GM12872 (cell line): ENCODE measurements around the gene RAD52.

ENCODE experiments used
- TF ChIP-seq, protein P1 (sequence below): IDR thresholded peaks from 3 replicates; pipeline ENCODE4 v1.5.1; 2011; ENCODE audit warnings: low read depth, mild to moderate bottlenecking, low read length, moderate library complexity; ENCODE audit not compliant: insufficient read depth

The RAD52 gene

DNA sequence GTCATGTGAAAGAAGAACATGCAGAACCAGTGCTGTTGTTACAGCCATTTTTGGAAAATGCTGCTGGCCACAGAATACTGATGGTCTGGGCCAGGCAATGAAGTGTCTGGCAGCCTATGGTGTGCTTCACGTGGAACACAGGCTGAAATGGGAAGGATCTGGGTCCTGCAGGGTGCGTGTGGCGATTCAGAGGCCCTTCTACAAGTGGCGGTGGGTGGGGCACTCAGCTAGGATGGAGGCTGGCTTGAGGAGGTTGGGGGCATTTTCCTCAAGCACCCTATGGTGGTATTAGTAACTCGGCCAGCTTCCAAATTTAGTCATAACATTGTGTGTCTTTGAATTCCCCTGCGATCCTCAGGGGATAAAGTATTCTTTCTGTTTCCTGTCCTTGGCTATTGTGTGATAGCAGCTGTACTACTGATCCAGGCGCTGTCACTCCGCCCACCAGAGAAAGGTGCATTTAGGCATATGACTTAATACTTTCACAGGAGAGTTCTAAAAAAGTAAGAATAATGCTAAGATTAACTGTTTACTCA is 9.2 kb upstream of the RAD52 start:
- TF ChIP-seq, protein P1, sequence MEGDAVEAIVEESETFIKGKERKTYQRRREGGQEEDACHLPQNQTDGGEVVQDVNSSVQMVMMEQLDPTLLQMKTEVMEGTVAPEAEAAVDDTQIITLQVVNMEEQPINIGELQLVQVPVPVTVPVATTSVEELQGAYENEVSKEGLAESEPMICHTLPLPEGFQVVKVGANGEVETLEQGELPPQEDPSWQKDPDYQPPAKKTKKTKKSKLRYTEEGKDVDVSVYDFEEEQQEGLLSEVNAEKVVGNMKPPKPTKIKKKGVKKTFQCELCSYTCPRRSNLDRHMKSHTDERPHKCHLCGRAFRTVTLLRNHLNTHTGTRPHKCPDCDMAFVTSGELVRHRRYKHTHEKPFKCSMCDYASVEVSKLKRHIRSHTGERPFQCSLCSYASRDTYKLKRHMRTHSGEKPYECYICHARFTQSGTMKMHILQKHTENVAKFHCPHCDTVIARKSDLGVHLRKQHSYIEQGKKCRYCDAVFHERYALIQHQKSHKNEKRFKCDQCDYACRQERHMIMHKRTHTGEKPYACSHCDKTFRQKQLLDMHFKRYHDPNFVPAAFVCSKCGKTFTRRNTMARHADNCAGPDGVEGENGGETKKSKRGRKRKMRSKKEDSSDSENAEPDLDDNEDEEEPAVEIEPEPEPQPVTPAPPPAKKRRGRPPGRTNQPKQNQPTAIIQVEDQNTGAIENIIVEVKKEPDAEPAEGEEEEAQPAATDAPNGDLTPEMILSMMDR = no peak

DNA sequence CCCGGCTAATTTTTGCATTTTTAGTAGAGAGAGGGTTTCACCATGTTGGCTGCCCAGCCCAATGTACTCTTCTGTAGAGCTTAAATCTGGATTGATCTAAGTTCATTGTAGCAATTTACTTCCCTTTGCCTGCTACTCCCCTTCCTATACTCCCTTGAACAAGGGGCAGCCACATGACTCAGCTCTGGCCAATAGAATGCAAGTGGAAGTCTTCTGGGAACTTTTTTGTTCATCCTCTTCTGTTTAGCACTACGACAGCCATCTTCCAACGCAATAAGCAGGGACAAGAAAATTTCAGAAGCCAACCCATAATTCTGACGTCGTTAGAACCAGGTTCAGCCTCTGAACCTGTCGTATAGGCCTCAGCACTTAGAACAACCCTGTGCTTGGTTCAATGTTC is 6.4 kb upstream of the RAD52 start:
- TF ChIP-seq, protein P1 = no peak

DNA sequence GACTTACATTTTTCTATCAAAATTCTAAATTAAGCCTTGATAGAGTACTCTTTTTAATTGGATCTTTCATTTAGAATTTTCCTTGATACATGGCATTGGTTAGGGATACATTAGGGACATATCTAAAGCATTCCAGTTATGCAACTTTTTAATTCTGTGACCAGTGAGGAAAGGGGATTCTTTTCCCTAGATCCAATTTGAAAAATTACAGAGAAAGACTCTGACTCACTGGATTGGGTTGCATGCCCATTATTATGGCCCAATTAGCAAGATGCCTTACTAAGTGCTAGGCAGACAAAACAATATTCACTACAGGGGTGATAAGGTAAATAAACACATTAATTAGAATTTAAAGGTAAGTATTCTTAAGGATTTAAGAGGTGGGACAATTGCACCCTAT is 5.2 kb upstream of the RAD52 start:
- TF ChIP-seq, protein P1 = no peak

DNA sequence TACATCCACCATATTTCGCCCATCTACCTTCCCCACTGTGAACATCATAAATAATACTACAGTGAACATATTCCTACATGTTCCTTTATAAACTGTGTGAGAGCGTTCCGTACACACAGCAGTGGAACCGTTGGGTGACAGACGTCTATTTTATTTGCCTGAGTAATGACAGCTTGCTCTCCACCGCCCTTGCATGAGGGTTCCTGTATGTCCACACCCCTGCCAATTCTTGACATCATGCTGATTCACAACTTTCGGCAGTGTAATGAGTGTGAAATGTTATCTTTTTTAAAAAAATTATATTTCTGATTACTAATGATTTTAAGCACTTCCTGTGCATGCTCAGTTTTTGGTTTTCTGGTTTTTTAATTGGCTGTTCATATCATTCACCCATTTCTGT is 4.3 kb upstream of the RAD52 start:
- TF ChIP-seq, protein P1 = no peak

DNA sequence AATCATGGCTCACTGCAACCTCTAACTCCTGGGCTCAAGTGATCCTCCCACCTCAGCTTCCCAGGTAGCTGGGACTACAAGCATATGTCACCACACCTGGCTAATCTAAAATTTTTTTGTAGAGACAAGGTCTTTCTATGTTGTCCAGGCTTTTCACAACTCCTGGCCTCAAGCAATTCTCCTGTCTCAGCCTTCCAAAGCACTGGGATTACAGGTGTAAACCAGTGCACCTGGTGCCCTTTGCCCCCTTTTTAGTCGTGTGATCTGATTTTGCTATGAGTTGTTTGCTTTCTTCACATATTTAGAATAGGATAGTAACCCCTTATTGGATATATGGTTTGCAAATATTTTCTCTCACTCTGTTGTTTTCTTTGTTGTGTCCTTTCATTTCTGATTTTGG is 1.7 kb upstream of the RAD52 start:
- TF ChIP-seq, protein P1 = no peak

DNA sequence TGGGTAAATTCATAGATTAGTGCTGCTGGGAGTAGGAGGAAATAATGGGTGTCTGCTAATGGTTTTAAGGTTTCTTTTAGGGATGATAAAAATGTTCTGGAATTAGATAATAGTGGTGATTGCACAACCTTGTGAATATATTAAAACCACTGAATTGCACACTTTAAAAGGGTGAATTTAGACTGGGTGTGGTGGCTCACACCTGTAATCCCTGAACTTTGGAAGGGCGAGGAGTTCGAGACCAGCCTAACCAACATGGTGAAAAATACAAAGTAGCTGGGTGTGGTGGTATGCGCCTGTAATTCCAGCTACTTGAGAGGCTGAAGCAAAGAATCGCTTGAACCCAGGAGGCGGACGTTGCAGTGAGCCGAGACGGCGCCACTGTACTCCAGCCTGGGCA is 1.3 kb downstream of the RAD52 start:
- TF ChIP-seq, protein P1 = no peak

DNA sequence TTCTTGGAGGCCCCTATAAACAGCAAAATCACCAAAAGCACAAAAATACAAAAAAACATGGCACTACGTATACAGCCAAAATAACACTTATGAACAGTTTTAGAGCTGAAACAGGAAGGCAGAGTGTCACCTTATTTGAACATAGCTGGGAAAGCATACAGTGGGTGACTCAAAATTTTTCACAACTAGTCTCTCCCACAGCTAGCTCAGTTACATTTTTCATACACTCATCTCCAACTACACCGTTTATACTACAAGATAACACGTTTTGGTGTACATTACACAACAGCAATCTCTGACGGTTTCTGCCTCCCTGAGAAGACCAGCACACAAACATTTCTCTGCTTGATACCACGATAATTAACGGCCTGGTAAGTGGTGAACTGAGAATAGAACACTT is 2.9 kb downstream of the RAD52 start:
- TF ChIP-seq, protein P1 = no peak
